Measurements from ENCODE around the gene RAD18. TPM values are rescaled to one million over a fixed set of nuclear protein-coding genes. Genes with fewer than 3 reads are reported as not detected.

RAD18 gene
- total RNA-seq, 2 donors from 2014 or later = 18.2 to 20.8 TPM

- DNase-seq = no peak
- Mint-ChIP-seq H3K4me3 (no peak overlapping the region), H3K27ac (no peak overlapping the region), H3K36me3 (ENCODE audit: low read depth) (peaks cover 10% of the 10 kb centered on the region), H3K27me3 (ENCODE audit: insufficient read depth) (no peaks in the 10 kb centered on the region), H3K4me1 (peaks cover 1% of the 10 kb centered on the region), H3K9me3 (no peaks in the 10 kb centered on the region)
- no peak overlapping the region for H3K27ac ChIP-seq (ENCODE audit: low read depth, low read length)
- H3K4me1 ChIP-seq (ENCODE audit: control insufficient read depth, insufficient read depth, low read length) = no peaks in the 10 kb centered on the region
- H3K27me3 ChIP-seq (ENCODE audit: control insufficient read depth, insufficient read depth, low read length, poor library complexity, severe bottlenecking) = no peaks in the 10 kb centered on the region
- H3K4me3 ChIP-seq (ENCODE audit: low read length) = no peak overlapping the region
- H3K36me3 ChIP-seq (ENCODE audit: control insufficient read depth, insufficient read depth, low read length) = peaks cover 17% of the 10 kb centered on the region
- H3K9ac ChIP-seq (ENCODE audit: extremely low read depth, low read length, poor library complexity, severe bottlenecking) = no peak overlapping the region
- no peak for TF ChIP-seq CTCF (conservative IDR thresholded peaks at IDR 0.05)
- 94 to 95% methylated on average over 3 to 5 of the region's 5 CpGs for WGBS, 2 experiments (ENCODE audit: insufficient coverage in 1 of 2, insufficient read length in 1 of 2)
- no peaks in the 10 kb centered on the region for H3K9me3 ChIP-seq (ENCODE audit: control insufficient read depth, low read length)
Measured at GRCh38 chr3:8893001-8893400, 70.3 kb downstream of the RAD18 start.

DNA sequence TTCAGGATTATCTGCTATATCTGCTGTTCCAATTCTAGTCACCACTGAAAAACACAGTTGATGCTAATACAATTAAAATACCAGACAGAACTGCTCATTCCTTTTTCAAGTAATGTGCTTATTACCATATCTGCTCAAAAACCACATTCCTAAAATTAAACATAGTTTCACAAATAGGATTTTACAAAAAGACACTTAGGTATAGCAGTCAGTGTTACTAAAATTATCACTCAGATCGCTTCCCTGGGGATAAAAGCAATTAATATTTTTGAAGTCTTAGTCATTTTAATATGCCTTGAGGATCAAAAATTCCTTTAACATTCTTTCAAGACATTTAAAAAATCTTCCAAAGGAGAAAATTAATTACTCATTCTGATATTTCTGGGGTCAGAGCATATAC, 71.5 kb downstream of the RAD18 start:
- Histone ChIP-seq H3K9ac (ENCODE audit: extremely low read depth, low read length, poor library complexity, severe bottlenecking) (no peak overlapping the region), H3K4me1 (ENCODE audit: control insufficient read depth, insufficient read depth, low read length) (no peaks in the 10 kb centered on the region), H3K27ac (ENCODE audit: low read depth, low read length) (no peak overlapping the region), H3K36me3 (ENCODE audit: control insufficient read depth, insufficient read depth, low read length) (peaks cover 10% of the 10 kb centered on the region), H3K4me3 (ENCODE audit: low read length) (no peak overlapping the region), H3K9me3 (ENCODE audit: control insufficient read depth, low read length) (no peaks in the 10 kb centered on the region), H3K27me3 (ENCODE audit: control insufficient read depth, insufficient read depth, low read length, poor library complexity, severe bottlenecking) (no peaks in the 10 kb centered on the region)
- Mint-ChIP-seq H3K4me1 (peaks cover 7% of the 10 kb centered on the region), H3K36me3 (ENCODE audit: low read depth) (peaks cover 10% of the 10 kb centered on the region), H3K27me3 (ENCODE audit: insufficient read depth) (no peaks in the 10 kb centered on the region), H3K9me3 (no peaks in the 10 kb centered on the region), H3K4me3 (no peak overlapping the region), H3K27ac (no peak overlapping the region)
- 100% methylated on average over 1 of the region's 1 CpG; no CpG with 5 or more reads in 1 of the 2 experiments for whole genome bisulfite sequencing, 2 experiments (ENCODE audit: insufficient coverage in 1 of 2, insufficient read length in 1 of 2)
- no peak for DNase-seq
- no peak for TF ChIP-seq CTCF (conservative IDR thresholded peaks at IDR 0.05)

GRCh38 chr3:8891303-8891702, 72.0 kb downstream of the RAD18 start:
- no peak for TF ChIP-seq CTCF (conservative IDR thresholded peaks at IDR 0.05)
- H3K4me3 Mint-ChIP-seq = no peak overlapping the region
- no peaks in the 10 kb centered on the region for H3K27me3 Mint-ChIP-seq (ENCODE audit: insufficient read depth)
- Histone ChIP-seq H3K4me1 (ENCODE audit: control insufficient read depth, insufficient read depth, low read length) (no peaks in the 10 kb centered on the region), H3K27me3 (ENCODE audit: control insufficient read depth, insufficient read depth, low read length, poor library complexity, severe bottlenecking) (no peaks in the 10 kb centered on the region), H3K9ac (ENCODE audit: extremely low read depth, low read length, poor library complexity, severe bottlenecking) (no peak overlapping the region), H3K9me3 (ENCODE audit: control insufficient read depth, low read length) (no peaks in the 10 kb centered on the region), H3K4me3 (ENCODE audit: low read length) (no peak overlapping the region), H3K27ac (ENCODE audit: low read depth, low read length) (no peak overlapping the region), H3K36me3 (ENCODE audit: control insufficient read depth, insufficient read depth, low read length) (peaks cover 10% of the 10 kb centered on the region)
- H3K9me3 Mint-ChIP-seq = no peaks in the 10 kb centered on the region
- no peak overlapping the region for H3K27ac Mint-ChIP-seq
- H3K4me1 Mint-ChIP-seq = peaks cover 7% of the 10 kb centered on the region
- H3K36me3 Mint-ChIP-seq (ENCODE audit: low read depth) = peaks cover 7% of the 10 kb centered on the region
- DNase-seq = no peak
